Measurements from ENCODE around the gene IFIT1B.

IFIT1B gene

GRCh38 chr10:89351412-89351779 lies 26.5 kb upstream of the IFIT1B start:
- Histone ChIP-seq H3K4me1 (ENCODE audit: low read length) (peaks cover 28% of the 10 kb centered on the region), H4K20me1 (ENCODE audit: insufficient read depth, low read length) (no peaks in the 10 kb centered on the region), H3K9ac (ENCODE audit: low read length) (0 out of 2 replicates have a peak overlapping the region, but pooled peaks have one; percentile 35), H3K4me3 (ENCODE audit: low read length) (peak overlapping the region; percentile 52), H3K79me2 (ENCODE audit: low read length) (no peaks in the 10 kb centered on the region), H3K9me3 (ENCODE audit: insufficient read depth, low read length) (no peaks in the 10 kb centered on the region), H3K27me3 (ENCODE audit: low read depth, low read length) (no peaks in the 10 kb centered on the region), H3K36me3 (replicated peaks; ENCODE audit: low read depth, low read length) (no peaks in the 10 kb centered on the region), H3K4me2 (ENCODE audit: low read length) (peak overlapping the region; percentile 77), H2AFZ (ENCODE audit: low read depth, low read length) (no peak overlapping the region), H3K27ac (ENCODE audit: low read length) (peak overlapping the region; percentile 38; the same call in 1 of the 2 replicates)
- TF ChIP-seq CTCF (IDR thresholded peaks at IDR 0.05; ENCODE audit: low read depth, low read length) = no peak
- TF ChIP-seq EZH2phosphoT487 (IDR thresholded peaks at IDR 0.05; ENCODE audit: low read depth) = no peak

GRCh38 chr10:89351780-89352597 lies 25.9 kb upstream of the IFIT1B start:
- no peaks in the 10 kb centered on the region for H3K79me2 ChIP-seq (ENCODE audit: low read length)
- peak overlapping the region; percentile 38; the same call in 1 of the 2 replicates for H3K27ac ChIP-seq (ENCODE audit: low read length)
- H3K4me1 ChIP-seq (ENCODE audit: low read length) = peaks cover 28% of the 10 kb centered on the region
- no peaks in the 10 kb centered on the region for H3K36me3 ChIP-seq (replicated peaks; ENCODE audit: low read depth, low read length)
- H3K27me3 ChIP-seq (ENCODE audit: low read depth, low read length) = no peaks in the 10 kb centered on the region
- H3K9ac ChIP-seq (ENCODE audit: low read length) = no peak overlapping the region
- peak overlapping the region; percentile 77 for H3K4me2 ChIP-seq (ENCODE audit: low read length)
- H2AFZ ChIP-seq (ENCODE audit: low read depth, low read length) = no peak overlapping the region
- TF ChIP-seq EZH2phosphoT487 (IDR thresholded peaks at IDR 0.05; ENCODE audit: low read depth) (no peak), CTCF (IDR thresholded peaks at IDR 0.05; ENCODE audit: low read depth, low read length) (no peak)
- no peaks in the 10 kb centered on the region for H4K20me1 ChIP-seq (ENCODE audit: insufficient read depth, low read length)
- peak overlapping the region; percentile 52; the same call in 1 of the 2 replicates for H3K4me3 ChIP-seq (ENCODE audit: low read length)
- H3K9me3 ChIP-seq (ENCODE audit: insufficient read depth, low read length) = no peaks in the 10 kb centered on the region

GRCh38 chr10:89352802-89353201 lies 25.1 kb upstream of the IFIT1B start:
- no peak overlapping the region for H3K9ac ChIP-seq (ENCODE audit: low read length)

More at GRCh38 chr10:89352802-89353201, 25.1 kb upstream of the IFIT1B start:
- H3K27me3 ChIP-seq (ENCODE audit: low read depth, low read length) = no peaks in the 10 kb centered on the region
- no peaks in the 10 kb centered on the region for H3K36me3 ChIP-seq (replicated peaks; ENCODE audit: low read depth, low read length)
- H3K4me2 ChIP-seq (ENCODE audit: low read length) = no peak overlapping the region
- no peaks in the 10 kb centered on the region for H3K79me2 ChIP-seq (ENCODE audit: low read length)
- H3K9me3 ChIP-seq (ENCODE audit: insufficient read depth, low read length) = no peaks in the 10 kb centered on the region
- no peak overlapping the region for H3K27ac ChIP-seq (ENCODE audit: low read length)
- no peak overlapping the region for H2AFZ ChIP-seq (ENCODE audit: low read depth, low read length)
- H3K4me1 ChIP-seq (ENCODE audit: low read length) = peaks cover 28% of the 10 kb centered on the region
- no peak overlapping the region for H3K4me3 ChIP-seq (ENCODE audit: low read length)
- H4K20me1 ChIP-seq (ENCODE audit: insufficient read depth, low read length) = no peaks in the 10 kb centered on the region
- TF ChIP-seq EZH2phosphoT487 (IDR thresholded peaks at IDR 0.05; ENCODE audit: low read depth) (no peak), CTCF (IDR thresholded peaks at IDR 0.05; ENCODE audit: low read depth, low read length) (no peak)
